ENCODE data around the gene ADCY3. TPM values are rescaled to one million over a fixed set of nuclear protein-coding genes. Genes with fewer than 3 reads are reported as not detected.

The ADCY3 gene
- total RNA-seq, 1 experiment from 2014 or later = 71.1 TPM

GRCh38 chr2:24797644-24798043 lies 122.4 kb downstream of the ADCY3 start:
- peaks cover 8 to 31% of the 10 kb centered on the region in 2 experiments; a peak in 3 of 4 replicates for H3K36me3 ChIP-seq (ENCODE audit: control insufficient read depth in 1 of 2, insufficient read depth in 2 of 2, low read length in 2 of 2)
- H2AFZ ChIP-seq (ENCODE audit: low read depth, low read length, poor library complexity, severe bottlenecking) = no peak overlapping the region
- intact Hi-C loops (cut with micrococcal nuclease) = no loop called here
- no peak for TF ChIP-seq CTCF (IDR thresholded peaks at IDR 0.05 in 2 of 3, conservative IDR thresholded peaks at IDR 0.05 in 1 of 3; ENCODE audit: borderline replicate concordance in 1 of 3, insufficient read depth in 1 of 3, low read depth in 2 of 3, low read length in 2 of 3)
- TF ChIP-seq, protein P1, sequence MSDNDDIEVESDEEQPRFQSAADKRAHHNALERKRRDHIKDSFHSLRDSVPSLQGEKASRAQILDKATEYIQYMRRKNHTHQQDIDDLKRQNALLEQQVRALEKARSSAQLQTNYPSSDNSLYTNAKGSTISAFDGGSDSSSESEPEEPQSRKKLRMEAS (IDR thresholded peaks at IDR 0.05) = no peak
- TF ChIP-seq, protein P2, sequence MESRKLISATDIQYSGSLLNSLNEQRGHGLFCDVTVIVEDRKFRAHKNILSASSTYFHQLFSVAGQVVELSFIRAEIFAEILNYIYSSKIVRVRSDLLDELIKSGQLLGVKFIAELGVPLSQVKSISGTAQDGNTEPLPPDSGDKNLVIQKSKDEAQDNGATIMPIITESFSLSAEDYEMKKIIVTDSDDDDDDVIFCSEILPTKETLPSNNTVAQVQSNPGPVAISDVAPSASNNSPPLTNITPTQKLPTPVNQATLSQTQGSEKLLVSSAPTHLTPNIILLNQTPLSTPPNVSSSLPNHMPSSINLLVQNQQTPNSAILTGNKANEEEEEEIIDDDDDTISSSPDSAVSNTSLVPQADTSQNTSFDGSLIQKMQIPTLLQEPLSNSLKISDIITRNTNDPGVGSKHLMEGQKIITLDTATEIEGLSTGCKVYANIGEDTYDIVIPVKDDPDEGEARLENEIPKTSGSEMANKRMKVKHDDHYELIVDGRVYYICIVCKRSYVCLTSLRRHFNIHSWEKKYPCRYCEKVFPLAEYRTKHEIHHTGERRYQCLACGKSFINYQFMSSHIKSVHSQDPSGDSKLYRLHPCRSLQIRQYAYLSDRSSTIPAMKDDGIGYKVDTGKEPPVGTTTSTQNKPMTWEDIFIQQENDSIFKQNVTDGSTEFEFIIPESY (IDR thresholded peaks at IDR 0.05; ENCODE audit: extremely low read depth, insufficient replicate concordance, low read length) = no peak
- TF ChIP-seq, protein P3, sequence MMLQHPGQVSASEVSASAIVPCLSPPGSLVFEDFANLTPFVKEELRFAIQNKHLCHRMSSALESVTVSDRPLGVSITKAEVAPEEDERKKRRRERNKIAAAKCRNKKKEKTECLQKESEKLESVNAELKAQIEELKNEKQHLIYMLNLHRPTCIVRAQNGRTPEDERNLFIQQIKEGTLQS (IDR thresholded peaks at IDR 0.05) = no peak
- no peak for TF ChIP-seq TCF7L2 (IDR thresholded peaks at IDR 0.05; ENCODE audit: borderline replicate concordance, extremely low read depth, insufficient read depth, insufficient read length)
- TF ChIP-seq EZH2phosphoT487 (IDR thresholded peaks at IDR 0.05; ENCODE audit: borderline replicate concordance) = no peak
- TF ChIP-seq POLR2A (IDR thresholded peaks at IDR 0.05; ENCODE audit: borderline replicate concordance, extremely low read depth, insufficient read depth, insufficient read length) = no peak
- TF ChIP-seq SRF (IDR thresholded peaks at IDR 0.05; ENCODE audit: low read depth) = no peak
- no peak for TF ChIP-seq ZNF274 (IDR thresholded peaks at IDR 0.05; ENCODE audit: low read depth, low read length)
- TF ChIP-seq CEBPB (IDR thresholded peaks at IDR 0.05; ENCODE audit: low read depth) = no peak
- TF ChIP-seq EGR1 (IDR thresholded peaks at IDR 0.05; ENCODE audit: low read depth) = no peak
- TF ChIP-seq RAD21 (IDR thresholded peaks at IDR 0.05; ENCODE audit: low read depth) = no peak
- no peak for TF ChIP-seq SP1 (IDR thresholded peaks at IDR 0.05; ENCODE audit: low read depth)
- no peak for TF ChIP-seq YY1 (IDR thresholded peaks at IDR 0.05; ENCODE audit: extremely low read depth, insufficient replicate concordance, low read depth, low read length)
- no peak for TF ChIP-seq CBX3 (IDR thresholded peaks at IDR 0.05; ENCODE audit: low read depth)
- no peak for TF ChIP-seq ELF1 (IDR thresholded peaks at IDR 0.05; ENCODE audit: borderline replicate concordance, low read depth)
- TF ChIP-seq, protein P4, sequence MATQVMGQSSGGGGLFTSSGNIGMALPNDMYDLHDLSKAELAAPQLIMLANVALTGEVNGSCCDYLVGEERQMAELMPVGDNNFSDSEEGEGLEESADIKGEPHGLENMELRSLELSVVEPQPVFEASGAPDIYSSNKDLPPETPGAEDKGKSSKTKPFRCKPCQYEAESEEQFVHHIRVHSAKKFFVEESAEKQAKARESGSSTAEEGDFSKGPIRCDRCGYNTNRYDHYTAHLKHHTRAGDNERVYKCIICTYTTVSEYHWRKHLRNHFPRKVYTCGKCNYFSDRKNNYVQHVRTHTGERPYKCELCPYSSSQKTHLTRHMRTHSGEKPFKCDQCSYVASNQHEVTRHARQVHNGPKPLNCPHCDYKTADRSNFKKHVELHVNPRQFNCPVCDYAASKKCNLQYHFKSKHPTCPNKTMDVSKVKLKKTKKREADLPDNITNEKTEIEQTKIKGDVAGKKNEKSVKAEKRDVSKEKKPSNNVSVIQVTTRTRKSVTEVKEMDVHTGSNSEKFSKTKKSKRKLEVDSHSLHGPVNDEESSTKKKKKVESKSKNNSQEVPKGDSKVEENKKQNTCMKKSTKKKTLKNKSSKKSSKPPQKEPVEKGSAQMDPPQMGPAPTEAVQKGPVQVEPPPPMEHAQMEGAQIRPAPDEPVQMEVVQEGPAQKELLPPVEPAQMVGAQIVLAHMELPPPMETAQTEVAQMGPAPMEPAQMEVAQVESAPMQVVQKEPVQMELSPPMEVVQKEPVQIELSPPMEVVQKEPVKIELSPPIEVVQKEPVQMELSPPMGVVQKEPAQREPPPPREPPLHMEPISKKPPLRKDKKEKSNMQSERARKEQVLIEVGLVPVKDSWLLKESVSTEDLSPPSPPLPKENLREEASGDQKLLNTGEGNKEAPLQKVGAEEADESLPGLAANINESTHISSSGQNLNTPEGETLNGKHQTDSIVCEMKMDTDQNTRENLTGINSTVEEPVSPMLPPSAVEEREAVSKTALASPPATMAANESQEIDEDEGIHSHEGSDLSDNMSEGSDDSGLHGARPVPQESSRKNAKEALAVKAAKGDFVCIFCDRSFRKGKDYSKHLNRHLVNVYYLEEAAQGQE (IDR thresholded peaks at IDR 0.05; ENCODE audit: low read depth) = no peak
- no peak for TF ChIP-seq ZFX (IDR thresholded peaks at IDR 0.05)
- no peak for TF ChIP-seq JUND (IDR thresholded peaks at IDR 0.05)
- TF ChIP-seq SIN3A (IDR thresholded peaks at IDR 0.05; ENCODE audit: low read depth) = no peak
- no peak overlapping the region for H3K9ac ChIP-seq (ENCODE audit: low read length)
- no peak overlapping the region for H3K27ac ChIP-seq (ENCODE audit: low read depth, low read length)
- H3K4me1 ChIP-seq (ENCODE audit: control insufficient read depth in 1 of 2, insufficient read depth in 2 of 2, low read length in 2 of 2) = peaks cover 0 to 12% of the 10 kb centered on the region in 2 experiments; a peak in 3 of 4 replicates
- POLR2A ChIA-PET = no interaction called here
- no peaks in the 10 kb centered on the region for H3K27me3 ChIP-seq (ENCODE audit: insufficient read depth, low read length)
- CTCF ChIA-PET = no interaction called here
- H4K20me1 ChIP-seq (ENCODE audit: insufficient read depth) = no peaks in the 10 kb centered on the region
- no peaks in the 10 kb centered on the region for H3K9me3 ChIP-seq (ENCODE audit: control insufficient read depth in 1 of 2, insufficient read depth in 1 of 2, low read depth in 1 of 2, low read length in 2 of 2)
- H3K4me2 ChIP-seq (ENCODE audit: low read length) = no peak overlapping the region
- RAD21 ChIA-PET (ENCODE audit: low non-redundant PET in 1 of 2, low total read pairs in 2 of 2, uncharacterized antibody in 2 of 2, unreplicated experiment in 2 of 2) = no interaction called here
- no peak overlapping the region for H3K4me3 ChIP-seq (replicated peaks in 1 of 2; ENCODE audit: low read depth in 1 of 2, low read length in 2 of 2)
- no TSS peak for BruUV-seq (replicated peaks)
- ATAC-seq = no peak
- peaks cover 73% of the 10 kb centered on the region for H3K79me2 ChIP-seq (ENCODE audit: insufficient read depth, low read length)
- no peak for DNase-seq (ENCODE audit: low read depth, low spot score)
- H3K9me2 ChIP-seq (ENCODE audit: insufficient read depth) = no peaks in the 10 kb centered on the region

Measured in HCT116 (cell line).